Sigmoid colon (tissue), 7 donors: ENCODE results near the gene CCDC120. TPM values are rescaled to one million over a fixed set of nuclear protein-coding genes. Genes with fewer than 3 reads are reported as not detected.

ENCODE experiments used
- DNase-seq: peaks from one replicate; pipeline ENCODE4 v3.0.0-alpha.2; 2019
- H3K27ac ChIP-seq, 4 donors: fragments of 200-600 bp; sonication (generic); one replicate each; pipeline ENCODE4 v1.5.1; 2016 to 2019; ENCODE audit warnings: mild to moderate bottlenecking in 1 of 4
- H3K27me3 ChIP-seq, 3 donors: fragments of 200-600 bp; sonication (generic); one replicate each; pipeline ENCODE4 v1.5.1; 2019; ENCODE audit warnings: mild to moderate bottlenecking in 1 of 3
- H3K36me3 ChIP-seq, 4 donors: fragments of 200-600 bp; sonication (generic); one replicate each; pipeline ENCODE4 v1.5.1; 2016 to 2019
- H3K4me1 ChIP-seq, 4 donors: fragments of 200-600 bp; sonication (generic); one replicate each; pipeline ENCODE4 v1.5.1; 2017 to 2019
- H3K4me3 ChIP-seq, 4 donors: fragments of 200-600 bp; sonication (generic); one replicate each; pipeline ENCODE4 v1.5.1; 2017 to 2019; ENCODE audit warnings: mild to moderate bottlenecking in 2 of 4, moderate library complexity in 1 of 4
- H3K9me3 ChIP-seq, 4 donors: fragments of 200-600 bp in 3 of 4; sonication (generic) in 3 of 4; one replicate each; pipeline versions ENCODE4 v1.5.1 to v1.6.1; 2013 to 2019
- CTCF ChIP-seq, 4 experiments: fragments of 450-650 bp in 3 of 4; fragments of 200-600 bp in 1 of 4; IDR thresholded peaks; one replicate each; pipeline ENCODE4 v1.5.1; 2016 to 2019; ENCODE audit warnings: antibody characterized with exemption in 4 of 4, mild to moderate bottlenecking in 3 of 4, moderate library complexity in 2 of 4
- EP300 ChIP-seq, 4 donors: sonication (generic); formaldehyde crosslinking; IDR thresholded peaks; one replicate each; pipeline ENCODE4 v1.6.1; 2017; ENCODE audit warnings: antibody characterized with exemption in 4 of 4
- POLR2A ChIP-seq, 2 donors: fragments of 450-650 bp; IDR thresholded peaks; one replicate each; pipeline ENCODE4 v1.6.1; 2016; ENCODE audit warnings: antibody characterized with exemption in 2 of 2, mild to moderate bottlenecking in 2 of 2, moderate library complexity in 2 of 2
- POLR2AphosphoS5 ChIP-seq, 4 donors: sonication (generic); formaldehyde crosslinking; IDR thresholded peaks; one replicate each; pipeline ENCODE4 v1.6.1; 2017; ENCODE audit warnings: antibody characterized with exemption in 4 of 4
- WGBS, 2 donors: extraction: QIAGEN DNeasy Blood & Tissue Kit; methylation state at CpG; one replicate each; pipeline ENCODE4 v1.1.7; 2013; 5-methylcytosine and 5-hydroxymethylcytosine counted together
- intact Hi-C: fragments of 100-400 bp; cut with DNase I; formaldehyde crosslinking; loops from one replicate; pipeline ENCODE4 v1.15.1; 2023
- polyA plus RNA-seq, 3 donors: library from polyadenylated mRNA; stranded (reverse); fragments of 200-250 nt; gene quantifications; one replicate each; pipeline ENCODE4 v1.2.3, GENCODE V29; 2013
- total RNA-seq, 4 donors: library from RNA; depleted of rRNA; stranded (reverse); fragments of >200 nt; gene quantifications; one replicate each; pipeline ENCODE4 v1.1.0, GENCODE V29; 2016
- donor health status: healthy with polysubstance abuse.
- donor health status: Bipolar disorder and iron deficiency.
- donor health status: healthy.

The CCDC120 gene
- total and polyA plus RNA-seq, 7 donors = 0.71 to 7.6 (median 3.9) TPM

- intact Hi-C loops = loop anchor here (10.0 kb wide), 1 partner anchor 59 kb away; the partner anchor contains the start of gene GPKOW
- Histone ChIP-seq H3K9me3 (no peaks in the 10 kb centered on the region), H3K27ac (no peak overlapping the region), H3K4me3 (no peak overlapping the region), H3K27me3 (no peaks in the 10 kb centered on the region), H3K4me1 (no peaks in the 10 kb centered on the region), H3K36me3 (no peaks in the 10 kb centered on the region)
- no peak for TF ChIP-seq POLR2A (IDR thresholded peaks at IDR 0.05)
- TF ChIP-seq POLR2AphosphoS5 (IDR thresholded peaks at IDR 0.05) = no peak
- TF ChIP-seq CTCF (IDR thresholded peaks at IDR 0.05) = no peak
- no peak for TF ChIP-seq EP300 (IDR thresholded peaks at IDR 0.05)
- DNase-seq = no peak
- 88 to 93% methylated on average over 2 of the region's 2 CpGs for WGBS, 2 donors
Measured at GRCh38 chrX:49066278-49066677, 7.5 kb downstream of the CCDC120 start.

- Histone ChIP-seq H3K9me3 (no peaks in the 10 kb centered on the region), H3K4me3 (no peak overlapping the region), H3K27me3 (no peaks in the 10 kb centered on the region), H3K27ac (no peak overlapping the region), H3K4me1 (no peaks in the 10 kb centered on the region), H3K36me3 (no peaks in the 10 kb centered on the region)
- TF ChIP-seq CTCF (IDR thresholded peaks at IDR 0.05) = no peak
- TF ChIP-seq EP300 (IDR thresholded peaks at IDR 0.05) = no peak
- no peak for TF ChIP-seq POLR2AphosphoS5 (IDR thresholded peaks at IDR 0.05)
- TF ChIP-seq POLR2A (IDR thresholded peaks at IDR 0.05) = no peak
- 80% methylated on average over 9 of the region's 9 CpGs for WGBS, 2 donors
- intact Hi-C loops = loop anchor here (10.0 kb wide), 1 partner anchor 58 kb away; the partner anchor contains the start of gene GPKOW
- DNase-seq = no peak
Measured at GRCh38 chrX:49066690-49067089, 7.9 kb downstream of the CCDC120 start.

GRCh38 chrX:49067285-49068120 lies 8.7 kb downstream of the CCDC120 start:
- intact Hi-C loops = loop anchor here (10.0 kb wide), 1 partner anchor 57 kb away; the partner anchor contains the start of gene GPKOW
- TF ChIP-seq POLR2A (IDR thresholded peaks at IDR 0.05) = no peak
- TF ChIP-seq POLR2AphosphoS5 (IDR thresholded peaks at IDR 0.05) = no peak
- TF ChIP-seq EP300 (IDR thresholded peaks at IDR 0.05) = no peak
- TF ChIP-seq CTCF (IDR thresholded peaks at IDR 0.05) = no peak
- Histone ChIP-seq H3K27ac (no peak overlapping the region), H3K36me3 (no peaks in the 10 kb centered on the region), H3K4me1 (peaks cover 0 to 5% (median 2%) of the 10 kb centered on the region in 4 donors), H3K9me3 (no peaks in the 10 kb centered on the region), H3K4me3 (no peak overlapping the region), H3K27me3 (no peaks in the 10 kb centered on the region)
- WGBS, 2 donors = 93 to 95% methylated on average over 41 of the region's 41 CpGs
- DNase-seq = no peak

- 91 to 92% methylated on average over 11 of the region's 11 CpGs for WGBS, 2 donors
- H3K27me3 ChIP-seq = no peaks in the 10 kb centered on the region
- no peak overlapping the region for H3K27ac ChIP-seq
- no peaks in the 10 kb centered on the region for H3K36me3 ChIP-seq
- TF ChIP-seq POLR2AphosphoS5 (IDR thresholded peaks at IDR 0.05) = no peak
- TF ChIP-seq CTCF (IDR thresholded peaks at IDR 0.05) = no peak
- no peak for TF ChIP-seq POLR2A (IDR thresholded peaks at IDR 0.05)
- TF ChIP-seq EP300 (IDR thresholded peaks at IDR 0.05) = no peak
- peaks cover 0 to 14% (median 11%) of the 10 kb centered on the region in 4 donors for H3K4me1 ChIP-seq
- H3K9me3 ChIP-seq = no peaks in the 10 kb centered on the region
- no peak overlapping the region for H3K4me3 ChIP-seq
- intact Hi-C loops = loop anchor here (10.0 kb wide), 1 partner anchor 56 kb away; the partner anchor contains the start of gene GPKOW
- DNase-seq = no peak
Measured at GRCh38 chrX:49069038-49069437, 10.2 kb downstream of the CCDC120 start.
